ENCODE results near the gene KRTAP8-1.

KRTAP8-1 gene

GRCh38 chr21:30829659-30830058, 16.6 kb upstream of the KRTAP8-1 start, which contains the start of gene KRTAP7-1:
TSS of gene KRTAP7-1 (minus strand) at chr21:30829759. CDS start at chr21:30829698, 61 bp downstream.
- no peak for DNase-seq (ENCODE audit: low read depth)
- in situ Hi-C loops (cut with HindIII; ENCODE audit: low sequenced_read_pairs) = no loop called here
- no peak within 1 kb of the TSS for H3K4me3 ChIP-seq (ENCODE audit: low read depth, low read length)
- TF ChIP-seq CTCF (IDR thresholded peaks at IDR 0.05; ENCODE audit: low read depth, low read length, missing control alignments) = no peak

GRCh38 chr21:30818837-30819610, 6.0 kb upstream of the KRTAP8-1 start:
- no peak for TF ChIP-seq CTCF (IDR thresholded peaks at IDR 0.05; ENCODE audit: low read depth, low read length, missing control alignments)
- in situ Hi-C loops (cut with HindIII; ENCODE audit: low sequenced_read_pairs) = no loop called here

GRCh38 chr21:30800605-30801004, 12.5 kb downstream of the KRTAP8-1 start:
- in situ Hi-C loops (cut with HindIII; ENCODE audit: low sequenced_read_pairs) = no loop called here
- TF ChIP-seq CTCF (IDR thresholded peaks at IDR 0.05; ENCODE audit: low read depth, low read length, missing control alignments) = no peak
- no peak overlapping the region for H3K4me3 ChIP-seq (ENCODE audit: low read depth, low read length)
- no peak for DNase-seq (ENCODE audit: low read depth)

More at GRCh38 chr21:30818837-30819610, 6.0 kb upstream of the KRTAP8-1 start:
- DNase-seq (ENCODE audit: low read depth) = no peak
- H3K4me3 ChIP-seq (ENCODE audit: low read depth, low read length) = no peak overlapping the region

- no peak for TF ChIP-seq CTCF (IDR thresholded peaks at IDR 0.05; ENCODE audit: low read depth, low read length, missing control alignments)
- no peak for DNase-seq (ENCODE audit: low read depth)
- no peak overlapping the region for H3K4me3 ChIP-seq (ENCODE audit: low read depth, low read length)
- in situ Hi-C loops (cut with HindIII; ENCODE audit: low sequenced_read_pairs) = no loop called here
Observed at GRCh38 chr21:30793581-30794314, 19.3 kb downstream of the KRTAP8-1 start.

- TF ChIP-seq CTCF (IDR thresholded peaks at IDR 0.05; ENCODE audit: low read depth, low read length, missing control alignments) = no peak
- no peak for DNase-seq (ENCODE audit: low read depth)
- H3K4me3 ChIP-seq (ENCODE audit: low read depth, low read length) = no peak overlapping the region
- in situ Hi-C loops (cut with HindIII; ENCODE audit: low sequenced_read_pairs) = no loop called here
Observed at GRCh38 chr21:30779249-30779648, 33.8 kb downstream of the KRTAP8-1 start.

- no peak overlapping the region for H3K4me3 ChIP-seq (ENCODE audit: low read depth, low read length)
- no peak for TF ChIP-seq CTCF (IDR thresholded peaks at IDR 0.05; ENCODE audit: low read depth, low read length, missing control alignments)
- DNase-seq (ENCODE audit: low read depth) = no peak
- in situ Hi-C loops (cut with HindIII; ENCODE audit: low sequenced_read_pairs) = no loop called here
Observed at GRCh38 chr21:30769724-30770431, 43.2 kb downstream of the KRTAP8-1 start.
